GM19372 (cell line): ENCODE measurements around the gene PTPRN2.
"Not testable (repeated sequence)": the region's sequence is repeated elsewhere in the genome, so short reads cannot be mapped to it uniquely, and the experiment has no call there.

ENCODE experiments used
- ATAC-seq: cut with Tn5 transposase; IDR thresholded peaks from one replicate; pipeline ENCODE4 v1.9.1; 2021; ENCODE audit warnings: mild to moderate bottlenecking, low read depth, moderate library complexity; ENCODE audit not compliant: unreplicated experiment

PTPRN2 gene

DNA sequence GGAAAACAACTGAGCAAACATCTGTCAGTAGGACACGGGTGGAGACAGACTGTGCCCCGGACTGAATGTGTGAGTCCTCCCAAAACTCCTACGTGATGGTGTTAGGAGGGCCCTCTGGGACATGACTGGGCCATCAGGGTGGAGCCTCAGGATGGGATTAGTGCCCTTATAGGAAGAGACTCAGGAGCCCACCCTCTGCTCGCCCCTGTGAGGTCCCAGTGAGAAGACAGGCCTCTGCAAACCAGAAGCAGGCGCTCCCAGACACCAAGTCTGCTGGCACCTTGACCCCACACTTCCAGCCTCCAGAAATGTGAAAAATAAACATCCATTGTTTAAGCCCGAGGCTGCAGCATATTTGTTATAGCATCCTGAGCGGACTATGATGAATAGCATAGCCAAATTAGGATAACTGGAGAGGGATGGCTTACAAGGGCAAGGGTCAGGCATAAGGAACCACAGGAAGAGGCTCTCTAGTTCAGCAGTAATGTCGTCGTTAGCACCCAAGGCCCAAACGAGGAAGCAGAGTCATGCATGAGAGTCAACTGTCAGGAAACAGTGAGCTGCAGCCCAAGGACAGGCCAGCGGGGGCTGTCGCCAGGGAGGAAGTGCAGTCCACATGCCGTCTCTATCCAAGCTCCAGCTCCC is 50.6 kb downstream of the PTPRN2 start:
- no peak for ATAC-seq

DNA sequence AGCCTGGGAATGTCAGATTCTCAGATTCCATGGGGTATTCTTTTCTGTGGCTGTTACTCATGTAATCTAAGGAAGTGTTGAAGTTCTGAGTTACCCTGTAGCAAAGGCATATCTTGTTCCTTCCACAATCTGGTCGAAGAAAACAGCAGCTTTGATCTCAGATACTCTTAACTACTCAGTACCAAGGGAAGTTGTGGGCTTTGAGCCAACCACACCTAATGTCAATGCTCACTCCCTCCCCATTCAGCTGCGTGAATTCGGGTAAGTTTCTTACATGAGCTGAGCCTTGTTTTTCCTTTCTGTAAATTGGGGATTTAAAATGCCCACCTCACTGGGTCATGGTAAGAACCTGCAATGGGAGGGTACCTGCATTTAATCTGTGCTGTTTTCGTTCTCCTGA is 52.5 kb downstream of the PTPRN2 start:
- ATAC-seq: no peak

DNA sequence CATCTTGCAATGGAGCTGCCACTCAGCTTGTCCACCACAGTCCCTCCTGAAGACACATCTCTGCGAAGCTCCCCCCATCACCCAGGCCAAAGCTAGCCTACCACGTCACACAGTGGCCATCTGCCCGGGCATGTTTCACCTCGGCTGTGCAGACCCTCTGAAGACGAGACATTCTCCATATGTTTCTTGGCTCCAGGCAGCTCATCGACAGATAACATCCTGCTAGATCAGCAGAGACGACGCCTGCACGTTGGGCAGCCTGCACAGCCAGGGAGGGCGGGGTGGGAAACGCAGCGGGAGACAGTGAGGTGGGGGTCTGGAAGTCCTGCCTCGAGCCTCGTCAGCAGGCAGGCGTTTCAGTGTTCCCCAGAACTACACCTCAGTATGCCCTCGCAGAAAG is 53.0 kb downstream of the PTPRN2 start:
- no peak for ATAC-seq

DNA sequence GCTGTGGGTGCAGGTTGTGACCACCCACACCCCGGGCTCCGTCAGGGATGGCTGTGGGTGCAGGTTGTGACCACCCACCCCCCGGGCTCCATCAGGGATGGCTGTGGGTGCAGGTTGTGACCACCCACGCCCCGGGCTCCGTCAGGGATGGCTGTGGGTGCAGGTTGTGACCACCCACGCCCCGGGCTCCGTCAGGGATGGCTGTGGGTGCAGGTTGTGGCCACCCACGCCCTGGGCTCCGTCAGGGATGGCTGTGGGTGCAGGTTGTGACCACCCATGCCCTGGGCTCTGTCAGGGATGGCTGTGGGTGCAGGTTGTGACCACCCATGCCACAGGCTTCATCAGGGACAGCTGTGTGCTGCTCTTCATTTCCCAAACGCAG is 53.5 kb downstream of the PTPRN2 start:
- ATAC-seq: not testable (repeated sequence)

DNA sequence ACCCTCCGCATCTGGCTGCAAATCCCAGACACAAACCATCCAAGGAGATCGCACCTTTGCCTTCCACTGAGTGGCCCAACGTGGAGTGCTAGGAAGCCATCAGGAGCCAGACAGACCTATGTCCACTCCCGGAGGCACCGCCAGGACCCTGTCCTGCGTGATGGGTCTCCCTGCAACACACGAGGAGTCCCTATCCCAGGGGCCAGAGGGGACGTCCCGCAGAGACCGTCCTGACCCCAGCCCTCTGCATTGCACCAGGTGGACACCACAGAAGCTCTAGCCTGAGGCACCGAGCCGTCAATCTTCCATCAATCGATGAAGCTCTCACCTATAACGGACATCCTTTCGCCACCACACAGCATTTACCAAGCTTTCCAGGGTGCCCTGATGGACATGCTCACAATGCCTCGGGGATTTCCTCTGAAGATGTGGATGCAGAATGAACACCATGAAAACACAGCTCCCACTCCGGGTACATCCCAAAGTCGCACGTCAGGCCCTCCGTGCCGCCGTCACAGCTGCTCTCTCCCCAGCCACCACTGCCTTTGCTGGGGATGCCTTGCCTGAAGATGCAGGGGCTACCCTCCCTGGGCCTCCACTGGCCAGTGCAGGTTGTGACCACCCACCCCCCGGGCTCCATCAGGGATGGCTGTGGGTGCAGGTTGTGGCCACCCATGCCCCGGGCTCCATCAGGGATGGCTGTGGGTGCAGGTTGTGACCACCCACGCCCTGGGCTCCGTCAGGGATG is 54.1 kb downstream of the PTPRN2 start:
- ATAC-seq: no peak

DNA sequence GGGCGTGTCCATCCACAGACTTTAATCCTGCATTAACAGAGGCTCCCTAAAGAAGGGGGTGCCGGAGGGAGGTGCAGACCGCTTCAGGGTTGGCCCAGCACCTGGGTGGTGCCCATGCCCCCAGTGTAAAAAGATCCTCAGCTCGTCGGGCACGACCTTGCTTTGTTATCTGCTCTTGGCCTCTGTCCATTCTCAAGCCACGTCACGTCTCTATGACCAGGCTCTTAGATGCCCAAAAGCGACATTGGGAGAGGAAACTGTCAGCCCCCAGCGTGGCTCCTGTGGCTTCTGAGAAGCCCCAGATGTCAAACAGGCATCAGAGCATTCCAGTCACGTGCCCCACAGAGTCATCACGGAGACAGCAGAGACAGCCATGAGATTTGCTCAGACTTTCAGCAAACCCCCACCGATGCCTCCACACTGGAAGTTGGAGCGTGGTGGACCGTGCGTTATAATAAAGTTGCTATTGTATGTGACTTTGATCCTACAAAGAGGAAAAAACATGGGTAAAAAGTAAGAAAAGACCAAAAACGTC is 55.5 kb downstream of the PTPRN2 start:
- no peak for ATAC-seq

DNA sequence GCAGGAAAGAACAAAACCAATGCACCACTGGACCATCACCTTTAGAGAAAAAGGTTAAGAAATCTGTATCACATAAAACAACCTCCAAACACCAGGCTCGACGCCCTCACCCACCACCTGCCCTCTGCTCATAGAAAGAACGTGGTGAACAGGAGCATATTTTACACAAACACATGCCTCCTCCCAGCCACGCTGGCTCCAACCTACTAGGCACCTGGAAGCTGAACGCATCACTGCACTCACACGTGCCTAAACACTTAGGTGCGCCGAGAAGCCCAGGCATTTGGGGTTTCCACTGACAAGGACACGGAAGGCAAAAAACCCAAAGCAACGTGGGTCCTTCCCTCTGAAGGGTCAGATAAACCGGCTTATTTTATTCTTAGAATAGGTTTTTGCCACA is 56.0 kb downstream of the PTPRN2 start:
- ATAC-seq: no peak

DNA sequence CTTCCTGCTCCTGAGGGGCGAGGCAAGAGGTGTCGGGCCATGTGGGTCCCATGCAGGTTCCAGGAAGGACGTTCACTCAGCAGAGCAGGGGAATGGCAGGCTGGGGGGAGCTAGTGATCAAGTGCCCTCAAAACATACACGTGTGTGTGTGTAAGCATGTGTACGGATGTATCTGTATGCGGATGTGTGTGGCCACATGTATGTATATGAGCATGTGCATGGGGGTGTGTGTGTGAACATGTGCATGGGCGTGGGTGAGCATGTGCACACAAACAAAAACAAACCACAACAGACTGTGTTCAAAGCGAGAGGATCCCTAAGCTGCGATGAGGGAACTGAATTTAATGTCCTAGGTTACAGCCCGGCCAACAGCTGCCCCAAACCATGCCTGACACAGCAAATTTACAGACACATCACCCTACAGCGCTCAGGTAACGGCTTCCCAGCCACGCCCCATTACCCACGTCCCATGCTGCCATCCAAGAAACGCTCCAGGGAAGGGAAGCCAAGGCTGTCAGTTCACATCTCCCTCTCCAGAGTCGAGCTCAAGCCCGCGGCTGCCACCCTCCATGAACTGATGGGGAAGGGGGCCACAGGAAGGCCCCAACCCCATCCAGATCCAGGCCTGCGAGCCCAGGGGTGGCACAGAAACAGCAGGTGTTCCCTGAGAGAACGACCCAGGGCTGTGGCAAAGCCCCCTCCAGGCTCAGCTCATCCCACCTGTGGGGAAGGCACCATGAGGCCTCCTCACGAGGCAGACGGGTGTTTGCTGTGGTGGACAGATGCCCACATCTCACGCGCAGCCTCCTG is 56.6 kb downstream of the PTPRN2 start:
- ATAC-seq: no peak

DNA sequence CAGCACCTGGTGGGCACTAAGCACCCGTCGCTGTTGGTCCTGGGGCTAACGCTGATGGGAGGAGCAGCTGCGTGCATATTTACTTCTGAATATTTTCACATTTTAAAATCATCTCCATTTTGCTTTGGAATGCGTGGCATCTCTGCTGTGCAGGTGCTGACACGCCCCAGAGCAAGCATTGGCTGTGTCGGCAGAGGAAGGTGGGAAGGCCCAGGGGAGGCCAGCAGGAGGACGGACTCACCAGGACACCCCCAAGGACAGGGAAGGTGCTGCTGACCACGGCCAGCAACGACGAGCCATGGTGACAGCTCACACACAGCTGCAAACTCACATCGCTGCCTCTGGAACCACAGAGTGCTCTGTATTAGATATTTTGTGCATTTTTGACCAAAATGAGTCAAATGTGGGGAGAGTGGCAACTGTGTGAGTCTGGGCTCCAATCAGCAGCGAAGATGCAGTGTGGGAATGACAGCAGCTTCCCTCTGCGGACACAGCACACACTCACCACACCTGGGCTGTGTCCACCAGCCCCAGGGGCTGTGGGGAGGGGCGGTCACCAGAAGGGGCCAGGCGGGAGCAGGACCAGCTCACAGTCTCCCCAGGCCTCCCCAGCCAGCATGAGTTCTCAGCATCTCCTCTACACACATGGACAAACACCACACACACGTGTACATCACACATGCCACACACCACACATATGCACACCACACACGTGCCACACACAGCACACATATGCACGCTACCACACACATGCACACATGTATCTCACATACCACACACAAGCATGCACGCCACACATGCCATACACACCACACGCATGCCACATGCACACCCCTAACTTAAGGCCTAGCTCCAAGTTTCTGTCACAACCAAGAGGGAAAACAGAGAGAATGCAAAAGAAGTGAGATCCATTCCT is 58.2 kb downstream of the PTPRN2 start:
- ATAC-seq: no peak

DNA sequence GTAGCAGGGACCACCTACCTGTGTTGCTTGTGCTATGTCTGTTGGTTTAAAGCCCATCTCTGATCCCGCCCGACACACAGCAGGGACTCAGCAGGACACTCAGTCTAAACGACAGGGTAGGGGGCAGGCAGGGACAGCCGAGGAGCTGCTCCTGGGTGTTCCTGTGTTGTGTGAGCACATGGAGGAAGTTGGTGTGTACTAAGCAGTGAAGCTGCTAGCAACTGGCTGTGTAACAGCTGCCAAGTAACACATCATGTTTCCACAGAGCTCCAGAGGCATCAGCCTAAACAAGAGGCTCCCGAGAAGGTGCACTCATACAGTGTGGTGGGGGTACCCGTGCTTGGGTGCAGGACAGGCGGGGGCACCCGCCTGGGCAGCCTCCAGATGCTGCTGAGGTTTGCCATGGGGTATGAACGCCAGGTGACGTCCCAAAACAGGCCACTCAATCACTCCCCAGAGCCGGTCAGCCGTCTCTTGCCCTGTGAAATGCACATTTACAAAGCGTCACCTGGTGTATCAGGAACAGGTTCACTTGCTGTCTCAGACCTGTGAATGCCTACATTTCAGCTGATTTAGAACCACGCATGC is 59.6 kb downstream of the PTPRN2 start:
- ATAC-seq: no peak

DNA sequence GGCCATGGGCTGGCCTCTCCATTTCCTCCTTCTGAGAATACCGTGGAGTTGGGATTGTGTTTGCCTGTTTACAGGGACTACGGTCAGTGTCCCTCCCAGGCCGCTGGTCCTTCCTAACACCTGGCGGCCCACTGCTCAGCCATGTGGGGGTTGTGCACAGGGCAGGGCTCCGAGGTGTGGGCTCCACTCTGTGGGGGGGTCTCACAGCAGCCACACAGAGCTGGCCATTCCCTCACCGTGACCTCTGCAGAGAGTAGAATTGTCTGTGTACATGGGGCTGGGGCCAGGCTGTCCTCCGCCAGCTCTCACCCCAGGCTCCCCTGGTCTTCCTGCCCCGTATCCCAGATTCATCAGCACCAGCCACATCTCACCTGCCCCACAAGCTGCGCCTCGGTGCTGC is 60.1 kb downstream of the PTPRN2 start:
- no peak for ATAC-seq

DNA sequence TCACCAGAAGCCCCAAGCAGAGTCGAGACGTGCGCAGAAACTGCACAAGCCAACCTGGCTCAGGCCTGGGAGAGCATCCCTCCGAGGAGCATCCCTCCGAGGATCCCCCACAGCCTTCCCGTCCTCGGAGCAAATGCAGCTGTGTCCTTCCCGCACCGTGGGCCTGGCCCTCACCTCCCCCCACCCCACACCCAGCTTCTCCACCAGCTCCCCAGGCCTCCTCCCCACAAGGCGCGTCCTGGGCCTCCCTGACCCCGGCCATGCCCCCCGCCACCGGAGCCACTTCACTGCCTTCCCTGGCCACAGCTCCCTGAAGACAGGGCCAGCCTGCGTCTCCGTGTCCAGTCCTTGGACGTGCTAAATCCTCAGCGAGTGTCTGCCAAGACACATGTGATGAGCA is 60.6 kb downstream of the PTPRN2 start:
- ATAC-seq: no peak

DNA sequence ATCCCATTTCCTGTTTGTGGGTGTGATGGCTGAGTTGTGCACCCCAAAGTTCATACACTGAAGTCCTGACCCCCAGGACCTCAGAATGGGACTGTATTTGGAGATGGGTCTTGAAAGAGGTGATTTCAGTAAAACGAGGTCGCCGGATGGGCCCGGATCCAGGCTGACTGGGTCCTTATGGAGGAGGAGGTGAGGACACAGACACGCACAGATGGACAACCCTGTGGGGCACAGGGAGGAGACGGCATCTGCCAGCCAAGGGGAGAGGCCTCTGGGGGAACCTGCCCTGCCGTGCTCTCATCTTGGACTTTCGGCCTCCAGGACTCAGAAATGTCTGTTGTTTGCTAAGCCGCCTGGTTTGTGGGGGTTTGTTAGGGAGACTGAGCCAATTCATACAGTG is 61.1 kb downstream of the PTPRN2 start:
- no peak for ATAC-seq

DNA sequence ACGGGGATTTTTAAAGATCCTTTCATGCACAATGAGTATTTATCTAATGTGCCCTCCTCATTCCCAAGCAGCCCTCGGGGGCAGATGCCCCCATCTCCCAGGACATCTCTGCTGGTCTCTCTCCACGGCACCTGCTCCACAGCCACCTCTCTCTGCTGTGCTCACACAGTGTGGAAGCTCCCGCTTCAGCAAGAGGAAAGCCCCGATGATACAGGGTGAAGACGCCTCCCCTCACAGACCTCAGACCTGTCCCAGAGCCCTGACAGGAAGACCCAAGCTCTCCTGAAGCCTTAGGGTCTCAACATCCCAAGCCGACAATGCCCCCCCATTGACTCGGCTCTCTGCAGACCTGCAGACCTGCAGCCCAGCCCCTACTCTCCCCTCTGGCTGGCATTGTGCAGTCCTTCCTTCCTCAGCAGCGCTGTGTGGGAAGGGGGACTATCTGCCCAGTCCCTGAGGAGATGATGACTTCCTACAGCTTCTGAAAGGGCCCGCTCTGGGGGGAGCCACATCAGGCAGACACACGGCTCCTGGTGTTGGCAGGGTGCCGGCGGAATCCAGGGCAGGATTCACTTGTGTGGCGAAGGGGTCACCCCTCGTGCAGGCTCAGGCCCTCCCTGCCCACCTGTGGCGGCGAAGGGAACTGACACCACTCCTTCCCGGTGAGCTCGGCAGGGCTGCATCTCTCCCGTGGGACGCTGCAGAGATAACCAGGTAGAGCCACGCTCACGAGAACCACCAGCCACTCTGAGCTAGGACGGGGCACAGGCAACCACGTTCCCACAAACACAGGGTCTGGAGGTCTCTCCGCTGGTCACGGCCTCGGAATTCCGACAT is 61.8 kb downstream of the PTPRN2 start:
- ATAC-seq: no peak

DNA sequence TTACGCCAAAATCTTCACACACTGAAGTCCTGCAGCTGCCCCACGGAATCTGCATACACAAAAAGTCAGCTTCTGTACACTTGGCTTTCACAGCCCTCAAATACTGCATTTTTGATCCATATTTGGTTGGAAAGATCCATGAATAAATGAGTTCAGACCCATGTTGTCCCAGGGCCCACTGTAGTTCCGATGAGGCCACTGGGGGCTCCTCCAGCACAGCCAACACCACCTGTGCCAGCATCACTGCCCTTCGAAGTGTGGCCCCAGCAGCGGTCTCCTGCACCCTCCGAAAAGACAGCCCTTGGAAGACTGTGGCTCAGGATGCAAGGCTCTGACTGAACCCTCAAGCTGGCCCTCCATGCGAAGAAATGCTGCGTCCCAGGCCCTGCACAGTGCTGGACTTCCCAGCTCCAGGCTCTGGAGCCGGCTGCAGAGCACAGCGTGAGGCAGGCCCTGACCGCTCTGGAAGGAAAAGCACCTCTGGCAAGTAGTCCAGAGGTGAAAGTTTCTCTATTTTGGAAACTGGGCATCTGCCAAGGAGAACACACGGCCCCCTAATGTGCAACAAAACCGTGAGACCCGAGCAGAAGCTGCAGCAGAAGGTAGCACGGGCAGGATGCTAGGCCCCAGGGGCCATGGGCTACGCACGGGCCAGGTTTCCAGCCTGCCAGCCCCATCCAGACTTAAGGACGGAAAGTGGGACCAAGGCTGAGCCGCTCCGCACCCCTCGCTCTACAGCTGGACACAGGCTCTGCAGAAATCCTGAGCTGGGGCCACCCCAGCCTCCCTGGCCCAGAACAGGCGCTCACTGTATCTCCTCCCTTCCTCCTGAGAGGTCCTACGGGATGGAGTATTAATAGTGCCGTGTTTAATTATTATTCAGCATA is 62.6 kb downstream of the PTPRN2 start:
- no peak for ATAC-seq

DNA sequence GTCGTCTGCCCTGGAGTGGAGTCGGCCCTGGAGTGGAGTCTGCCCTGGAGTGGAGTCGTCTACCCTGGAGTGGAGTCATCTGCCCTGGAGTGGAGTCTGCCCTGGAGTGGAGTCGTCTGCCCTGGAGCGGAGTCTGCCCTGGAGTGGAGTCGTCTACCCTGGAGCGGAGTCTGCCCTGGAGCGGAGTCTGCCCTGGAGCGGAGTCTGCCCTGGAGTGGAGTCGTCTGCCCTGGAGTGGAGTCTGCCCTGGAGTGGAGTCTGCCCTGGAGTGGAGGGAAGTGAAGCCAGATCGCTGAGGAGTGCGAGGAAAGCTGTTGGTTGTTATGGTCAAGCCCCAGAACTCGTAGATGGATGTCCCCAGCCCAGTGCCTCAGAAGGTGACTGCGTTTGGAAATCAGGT is 63.3 kb downstream of the PTPRN2 start:
- not testable (repeated sequence) for ATAC-seq

DNA sequence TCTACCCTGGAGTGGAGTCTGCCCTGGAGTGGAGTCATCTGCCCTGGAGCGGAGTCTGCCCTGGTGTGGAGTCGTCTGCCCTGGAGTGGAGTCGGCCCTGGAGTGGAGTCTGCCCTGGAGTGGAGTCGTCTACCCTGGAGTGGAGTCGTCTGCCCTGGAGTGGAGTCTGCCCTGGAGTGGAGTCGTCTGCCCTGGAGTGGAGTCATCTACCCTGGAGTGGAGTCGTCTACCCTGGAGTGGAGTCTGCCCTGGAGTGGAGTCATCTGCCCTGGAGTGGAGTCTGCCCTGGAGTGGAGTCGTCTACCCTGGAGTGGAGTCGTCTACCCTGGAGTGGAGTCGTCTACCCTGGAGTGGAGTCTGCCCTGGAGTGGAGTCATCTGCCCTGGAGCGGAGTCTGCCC is 63.7 kb downstream of the PTPRN2 start:
- not testable (repeated sequence) for ATAC-seq
